K562 (cell line): ENCODE data around the gene FAF2. TPM values are rescaled to one million over a fixed set of nuclear protein-coding genes. Genes with fewer than 3 reads are reported as not detected.

Source experiments
- ARHGAP35 ChIP-seq: fragments of 450-650 bp; IDR thresholded peaks from 2 replicates; pipeline ENCODE4 v1.6.1; 2018; ENCODE audit not compliant: partially characterized antibody
- CHD7 ChIP-seq: fragments of 200-600 bp; sonication (generic); IDR thresholded peaks from one replicate; pipeline ENCODE4 v1.6.1; 2012; ENCODE audit warnings: mild to moderate bottlenecking, low read depth, low read length, inconsistent platforms
- CXXC5 ChIP-seq: fragments of 250-450 bp; sonication (Bioruptor Pico); IDR thresholded peaks from 2 replicates; pipeline ENCODE4 v1.8.0; 2022; ENCODE audit warnings: inconsistent platforms, mild to moderate bottlenecking, moderate library complexity
- ELK3 ChIP-seq: fragments of 450-650 bp; formaldehyde crosslinking; IDR thresholded peaks from 2 replicates; pipeline ENCODE4 v1.4.0; 2020; ENCODE audit warnings: mild to moderate bottlenecking
- EZH2 ChIP-seq: IDR thresholded peaks from 2 replicates; pipeline ENCODE4 v1.6.1; 2012; ENCODE audit warnings: low read depth, mild to moderate bottlenecking, inconsistent platforms, low read length, borderline replicate concordance
- FOXA3 ChIP-seq, 2 experiments: fragments of 450-650 bp in 1 of 2; sonication (generic) in 1 of 2; formaldehyde crosslinking; IDR thresholded peaks in 1 of 2; conservative IDR thresholded peaks in 1 of 2; 2 replicates each; pipeline versions ENCODE4 v1.4.0 to v1.8.0; 2020 to 2022; ENCODE audit warnings: mild to moderate bottlenecking in 2 of 2, missing genetic modification reagents in 1 of 2
- IFI16 ChIP-seq: fragments of 250-450 bp; sonication (Bioruptor Pico); IDR thresholded peaks from 2 replicates; pipeline ENCODE4 v2.1.2; 2022; ENCODE audit warnings: mild to moderate bottlenecking, inconsistent platforms
- MAFK ChIP-seq: IDR thresholded peaks from 2 replicates; pipeline ENCODE4 v1.6.1; 2011; ENCODE audit warnings: low read length, improper control_type of control experiment
- MYC ChIP-seq, 2 experiments: fragments of 250-450 bp in 1 of 2; sonication (Bioruptor Pico) in 1 of 2; IDR thresholded peaks; 2 replicates each; pipeline versions ENCODE4 v1.5.1 to v1.6.1; 2012 to 2021; ENCODE audit warnings: low read depth in 2 of 2, borderline replicate concordance in 1 of 2, improper control_type of control experiment in 1 of 2, low read length in 1 of 2, mild to moderate bottlenecking in 1 of 2, moderate library complexity in 1 of 2
- PTBP1 ChIP-seq: fragments of 200-400 bp; formaldehyde crosslinking; IDR thresholded peaks from 2 replicates; pipeline ENCODE4 v1.6.1; 2017; ENCODE audit warnings: low read depth, low read length
- RHOXF2B ChIP-seq: fragments of 250-450 bp; sonication (Bioruptor Pico); conservative IDR thresholded peaks from 2 replicates; pipeline ENCODE4 v1.5.1; 2021
- ZFPM2 ChIP-seq: fragments of 250-450 bp; sonication (Bioruptor Pico); IDR thresholded peaks from 2 replicates; pipeline ENCODE4 v1.5.1; 2022; ENCODE audit warnings: mild to moderate bottlenecking
- ZNF121 ChIP-seq: sonication (generic); formaldehyde crosslinking; conservative IDR thresholded peaks from 2 replicates; pipeline ENCODE4 v1.8.0; 2022; ENCODE audit warnings: missing genetic modification reagents
- ZNF274 ChIP-seq: IDR thresholded peaks from 2 replicates; pipeline ENCODE4 v1.6.1; 2011; ENCODE audit warnings: low read depth, mild to moderate bottlenecking, low read length, moderate library complexity, borderline replicate concordance
- ZNF717 ChIP-seq: fragments of 250-450 bp; sonication (Bioruptor Pico); IDR thresholded peaks from 2 replicates; pipeline ENCODE4 v1.5.0; 2021
- ZNF76 ChIP-seq: fragments of 250-450 bp; sonication (Bioruptor Pico); IDR thresholded peaks from 2 replicates; pipeline ENCODE4 v1.4.0; 2020; ENCODE audit warnings: mild to moderate bottlenecking, moderate library complexity, borderline replicate concordance
- polyA plus RNA-seq, 8 experiments: library from polyadenylated mRNA; depleted of rRNA in 4 of 8; stranded (reverse) in 5 of 8; unstranded in 3 of 8; fragments of >200 nt; fragmentation: Nextera tagmentation in 2 of 8; fragmentation: Illumina TruSeq in 1 of 8; extraction: Ambion mirVana in 2 of 8; extraction: Trizol in 1 of 8; gene quantifications; 2 replicates each; pipeline versions ENCODE4 v1.2.1 to v1.2.3, GENCODE V29; 2011 to 2014; ENCODE audit warnings: inconsistent platforms in 1 of 8, missing spikeins in 1 of 8
- total RNA-seq, 7 experiments: library from RNA; depleted of rRNA in 6 of 7; stranded (reverse); fragments of >200 nt in 6 of 7; fragmentation: Illumina TruSeq in 2 of 7; extraction: Trizol in 2 of 7; gene quantifications; 2 replicates each; pipeline versions ENCODE4 v1.2.1 to v1.2.3, GENCODE V29; 2011 to 2021; ENCODE audit warnings: low replicate concordance in 1 of 7

Gene FAF2
- total and polyA plus RNA-seq, 9 of the 15 experiments (the other 6 are each of a cell fraction or from before 2014, with no cell fraction given) = 25.0 to 44.6 (median 36.1) TPM

DNA sequence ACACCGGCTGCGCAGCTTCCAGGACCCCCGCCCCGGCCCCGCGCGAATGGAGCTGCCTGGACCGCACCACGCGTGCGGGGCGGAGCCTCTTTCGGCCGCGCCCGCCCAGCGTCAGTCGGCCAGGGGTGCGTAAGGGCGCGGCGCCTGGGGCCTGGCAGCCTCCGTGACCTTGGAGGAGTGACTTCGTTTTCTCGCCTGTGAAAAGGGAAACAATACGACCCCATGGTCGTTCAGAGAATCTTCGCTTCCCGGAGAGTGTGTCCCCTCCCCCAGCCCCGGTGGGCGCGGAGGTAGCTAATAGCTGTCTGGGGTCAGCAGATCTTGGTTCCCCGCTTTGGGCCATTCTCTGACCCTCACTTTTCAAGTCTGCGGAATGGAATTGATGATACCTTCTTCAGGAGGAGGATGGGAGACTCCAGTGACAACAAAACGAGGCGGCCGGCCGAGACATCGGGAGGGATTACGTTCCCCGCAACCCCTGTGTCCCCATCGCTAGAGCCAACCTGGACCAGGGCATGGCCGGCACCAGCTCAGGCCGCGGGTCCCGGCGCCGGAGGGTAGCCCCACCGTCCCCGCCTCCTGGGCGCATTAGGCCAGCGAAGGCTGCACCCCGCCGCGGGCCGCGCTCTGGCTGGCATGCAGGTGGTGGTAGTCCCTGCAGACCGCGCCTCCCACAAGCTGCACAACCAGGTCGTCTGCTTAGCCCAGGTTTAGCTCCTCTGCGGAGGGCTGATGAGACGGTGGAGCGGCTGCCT lies 95.4 kb downstream of the FAF2 start (continued):
- TF ChIP-seq ZNF76 (CRISPR knock-in tag) = no peak
- TF ChIP-seq MAFK = no peak
- TF ChIP-seq ZFPM2 = no peak
- TF ChIP-seq CHD7 = no peak
- no peak for TF ChIP-seq ZNF274
- TF ChIP-seq FOXA3 (CRISPR knock-in tag; conservative IDR thresholded peaks at IDR 0.05 in 1 of 2, IDR thresholded peaks at IDR 0.05 in 1 of 2) = no peak
- no peak for TF ChIP-seq ELK3 (CRISPR knock-in tag)
- no peak for TF ChIP-seq EZH2
- no peak for TF ChIP-seq RHOXF2B
- no peak for TF ChIP-seq PTBP1
- TF ChIP-seq MYC (IDR thresholded peaks at IDR 0.05; ENCODE audit: low read depth, low read length) = peak; percentile 31; the same call in 1 of the 2 replicates
- TF ChIP-seq MYC (CRISPR knock-in tag; IDR thresholded peaks at IDR 0.05; ENCODE audit: borderline replicate concordance, low read depth) = no peak
- TF ChIP-seq ZNF121 (CRISPR knock-in tag) = no peak
- TF ChIP-seq CXXC5 = peak; percentile 83
- no peak for TF ChIP-seq ARHGAP35
- no peak for TF ChIP-seq IFI16
- no peak for TF ChIP-seq ZNF717
